GM06990 (cell line): ENCODE results near the gene PTPRM.
A peak's percentile ranks its signal among the peaks of the same experiment; 100 is the strongest.

Source experiments
- DNase-seq: peaks from one replicate; pipeline ENCODE4 v3.0.0-alpha.2; 2011; ENCODE audit not compliant: insufficient read length; ENCODE audit errors: extremely low read depth
- H3K27me3 ChIP-seq: replicated peaks from 2 replicates; pipeline ENCODE4 v1.6.0; 2011; ENCODE audit warnings: low read length; ENCODE audit not compliant: control insufficient read depth, insufficient read depth
- H3K36me3 ChIP-seq: 2 replicates; pipeline ENCODE4 v1.5.1; 2011; ENCODE audit warnings: low read length; ENCODE audit not compliant: control insufficient read depth, insufficient read depth
- H3K4me3 ChIP-seq: replicated peaks from 2 replicates; pipeline ENCODE4 v1.5.1; 2011; ENCODE audit warnings: low read depth, mild to moderate bottlenecking, control low read depth, low read length
- TF ChIP-seq, protein P1 (sequence below): IDR thresholded peaks from 2 replicates; pipeline ENCODE4 v1.5.1; 2011; ENCODE audit warnings: low read length, control low read depth, mild to moderate bottlenecking, inconsistent platforms; ENCODE audit not compliant: insufficient read depth, poor library complexity, severe bottlenecking

Gene PTPRM

DNA sequence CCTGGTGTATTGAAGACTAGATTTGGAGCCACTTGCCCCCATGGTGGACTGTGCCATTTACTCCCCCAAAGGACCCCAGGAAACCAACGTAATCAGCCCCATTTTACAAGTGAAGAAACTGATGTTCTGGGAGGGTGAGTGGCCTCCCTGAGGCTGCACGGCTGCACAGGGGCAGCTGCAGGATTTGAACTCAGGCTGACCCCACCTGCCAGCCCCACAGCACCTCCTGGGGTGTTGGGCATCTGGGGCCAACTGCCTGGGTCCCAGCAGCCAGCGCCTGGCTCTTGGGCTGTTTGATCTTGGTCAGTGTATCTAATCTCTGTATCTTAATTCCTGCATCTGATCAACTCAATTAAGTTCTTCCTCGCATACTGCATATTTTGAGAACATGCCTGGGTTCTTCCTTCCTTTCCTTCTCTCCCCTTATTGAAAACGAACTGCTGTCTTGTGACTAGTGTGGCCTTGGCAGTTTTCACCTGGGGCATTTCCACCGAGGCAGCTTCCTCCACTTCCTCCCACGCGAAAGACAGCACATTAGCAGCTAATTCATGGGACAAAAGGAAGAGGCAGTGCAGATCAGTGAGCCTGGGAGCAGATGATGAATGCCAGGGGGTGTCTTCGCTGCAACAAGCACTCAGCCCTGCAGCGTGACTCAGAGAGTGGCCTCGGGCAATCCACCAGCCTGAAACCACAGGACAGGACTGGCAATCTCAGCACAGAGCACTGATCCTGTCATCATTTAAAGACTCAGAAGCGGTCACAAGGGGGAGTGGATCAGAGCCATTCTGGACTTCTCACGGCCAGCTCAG lies 858.0 kb downstream of the PTPRM start:
- TF ChIP-seq, protein P1, sequence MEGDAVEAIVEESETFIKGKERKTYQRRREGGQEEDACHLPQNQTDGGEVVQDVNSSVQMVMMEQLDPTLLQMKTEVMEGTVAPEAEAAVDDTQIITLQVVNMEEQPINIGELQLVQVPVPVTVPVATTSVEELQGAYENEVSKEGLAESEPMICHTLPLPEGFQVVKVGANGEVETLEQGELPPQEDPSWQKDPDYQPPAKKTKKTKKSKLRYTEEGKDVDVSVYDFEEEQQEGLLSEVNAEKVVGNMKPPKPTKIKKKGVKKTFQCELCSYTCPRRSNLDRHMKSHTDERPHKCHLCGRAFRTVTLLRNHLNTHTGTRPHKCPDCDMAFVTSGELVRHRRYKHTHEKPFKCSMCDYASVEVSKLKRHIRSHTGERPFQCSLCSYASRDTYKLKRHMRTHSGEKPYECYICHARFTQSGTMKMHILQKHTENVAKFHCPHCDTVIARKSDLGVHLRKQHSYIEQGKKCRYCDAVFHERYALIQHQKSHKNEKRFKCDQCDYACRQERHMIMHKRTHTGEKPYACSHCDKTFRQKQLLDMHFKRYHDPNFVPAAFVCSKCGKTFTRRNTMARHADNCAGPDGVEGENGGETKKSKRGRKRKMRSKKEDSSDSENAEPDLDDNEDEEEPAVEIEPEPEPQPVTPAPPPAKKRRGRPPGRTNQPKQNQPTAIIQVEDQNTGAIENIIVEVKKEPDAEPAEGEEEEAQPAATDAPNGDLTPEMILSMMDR, result no peak
- Histone ChIP-seq H3K27me3 (no peaks in the 10 kb centered on the region; the same call in none of the 2 replicates), H3K36me3 (no peaks in the 10 kb centered on the region), H3K4me3 (no peak overlapping the region)
- DNase-seq, result no peak

- H3K4me3 ChIP-seq, result no peak overlapping the region
- TF ChIP-seq, protein P1, result peak; percentile 41
- DNase-seq, result no peak
- H3K27me3 ChIP-seq, result no peaks in the 10 kb centered on the region; the same call in 1 of the 2 replicates
- H3K36me3 ChIP-seq, result no peaks in the 10 kb centered on the region
These were observed 859.3 kb downstream of the PTPRM start for GRCh38 chr18:8426401-8426800.

DNA sequence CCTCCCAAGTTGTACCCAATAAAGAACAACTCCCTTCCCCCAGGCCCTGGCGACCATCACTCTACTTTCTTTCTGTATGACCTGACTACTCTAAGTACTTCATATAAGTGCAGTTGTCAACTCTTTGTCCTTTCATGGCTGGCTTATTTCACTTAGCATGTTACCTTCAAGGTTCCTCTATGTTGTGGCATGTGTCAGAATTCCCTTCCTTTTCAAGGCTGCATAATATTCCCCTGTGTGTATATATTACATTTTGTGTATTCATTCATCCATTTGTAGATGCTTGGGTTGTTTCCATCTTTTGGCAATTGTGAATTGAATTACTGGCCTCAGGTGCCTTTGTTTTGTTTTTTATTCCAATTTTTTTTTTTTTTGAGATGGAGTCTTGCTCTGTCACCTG lies 860.2 kb downstream of the PTPRM start:
- DNase-seq, result no peak
- Histone ChIP-seq H3K27me3 (no peaks in the 10 kb centered on the region; the same call in 1 of the 2 replicates), H3K36me3 (no peaks in the 10 kb centered on the region), H3K4me3 (no peak overlapping the region)
- TF ChIP-seq, protein P1, result no peak

GRCh38 chr18:8428951-8429350 lies 861.8 kb downstream of the PTPRM start:
- TF ChIP-seq, protein P1, result no peak
- no peak for DNase-seq
- Histone ChIP-seq H3K36me3 (no peaks in the 10 kb centered on the region), H3K4me3 (no peak overlapping the region), H3K27me3 (no peaks in the 10 kb centered on the region; the same call in none of the 2 replicates)

DNA sequence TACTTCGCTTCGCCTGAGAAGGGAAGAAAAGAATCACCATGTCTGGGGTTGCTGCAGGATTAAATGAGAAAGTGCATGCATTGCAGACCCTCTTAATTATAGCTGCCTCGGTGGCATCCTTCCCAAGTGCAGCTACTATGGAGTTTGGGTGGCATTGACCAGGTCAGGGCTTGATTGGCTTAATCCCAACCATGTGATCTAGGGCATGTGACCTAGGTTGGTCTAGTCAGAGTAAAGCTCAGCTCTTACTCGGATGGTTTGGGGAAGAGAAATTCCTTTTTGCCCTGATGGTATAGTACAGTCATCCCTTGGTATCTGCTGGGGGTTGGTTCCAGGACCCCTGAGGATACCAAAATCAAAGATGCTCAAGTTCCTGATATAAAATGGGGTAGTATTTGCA lies 863.9 kb downstream of the PTPRM start:
- Histone ChIP-seq H3K36me3 (no peaks in the 10 kb centered on the region), H3K4me3 (no peak overlapping the region), H3K27me3 (peaks cover 2% of the 10 kb centered on the region)
- TF ChIP-seq, protein P1, result no peak
- no peak for DNase-seq

GRCh38 chr18:8433323-8433722 lies 866.2 kb downstream of the PTPRM start:
- Histone ChIP-seq H3K27me3 (peaks cover 2% of the 10 kb centered on the region), H3K4me3 (no peak overlapping the region), H3K36me3 (no peaks in the 10 kb centered on the region)
- TF ChIP-seq, protein P1, result no peak
- no peak for DNase-seq
